Endodermal cell (in vitro differentiated cells): ENCODE data around the gene RBM8A. TPM values are rescaled to one million over a fixed set of nuclear protein-coding genes. Genes with fewer than 3 reads are reported as not detected.
A peak's percentile ranks its signal among the peaks of the same experiment; 100 is the strongest.

ENCODE experiments used
- DNase-seq: peaks from one replicate; pipeline ENCODE4 v3.0.0-alpha.2; 2017
- H3K27ac ChIP-seq: 2 replicates; pipeline ENCODE4 v1.5.1; 2013; ENCODE audit warnings: mild to moderate bottlenecking, low read depth, low read length, moderate library complexity
- H3K27me3 ChIP-seq: 2 replicates; pipeline ENCODE4 v1.6.1; 2013; ENCODE audit warnings: mild to moderate bottlenecking, low read length, moderate library complexity; ENCODE audit not compliant: insufficient read depth, control insufficient read depth, poor library complexity, severe bottlenecking
- H3K36me3 ChIP-seq: 2 replicates; pipeline ENCODE4 v1.7.0; 2013; ENCODE audit warnings: mild to moderate bottlenecking, low read length, moderate library complexity; ENCODE audit not compliant: control insufficient read depth, insufficient read depth
- H3K4me1 ChIP-seq: one replicate; pipeline ENCODE4 v1.7.0; 2013; ENCODE audit warnings: low read length; ENCODE audit not compliant: control insufficient read depth, insufficient read depth
- H3K4me3 ChIP-seq: 2 replicates; pipeline ENCODE4 v1.5.1; 2013; ENCODE audit warnings: mild to moderate bottlenecking, low read length, moderate library complexity
- H3K9ac ChIP-seq: 2 replicates; pipeline ENCODE4 v1.6.1; 2013; ENCODE audit warnings: mild to moderate bottlenecking, low read length, moderate library complexity; ENCODE audit not compliant: poor library complexity, severe bottlenecking; ENCODE audit errors: extremely low read depth
- H3K9me3 ChIP-seq: 2 replicates; pipeline ENCODE4 v1.6.1; 2013; ENCODE audit warnings: mild to moderate bottlenecking, low read length, moderate library complexity; ENCODE audit not compliant: control insufficient read depth
- H3K27ac Mint-ChIP-seq: 2 replicates; pipeline ENCODE4 v1.8.0; 2020; ENCODE audit warnings: mixed read lengths
- H3K27me3 Mint-ChIP-seq: 2 replicates; pipeline ENCODE4 v1.8.0; 2021; ENCODE audit warnings: mild to moderate bottlenecking, mixed read lengths; ENCODE audit not compliant: insufficient read depth
- H3K36me3 Mint-ChIP-seq: 2 replicates; pipeline ENCODE4 v1.8.0; 2020; ENCODE audit warnings: low read depth, mixed read lengths
- H3K4me1 Mint-ChIP-seq: 2 replicates; pipeline ENCODE4 v1.8.0; 2020; ENCODE audit warnings: mixed read lengths
- H3K4me3 Mint-ChIP-seq: 2 replicates; pipeline ENCODE4 v1.8.0; 2020; ENCODE audit warnings: mild to moderate bottlenecking, moderate library complexity, mixed read lengths
- H3K9me3 Mint-ChIP-seq: 2 replicates; pipeline ENCODE4 v1.8.0; 2020; ENCODE audit warnings: mild to moderate bottlenecking, mixed read lengths
- WGBS, 2 experiments: methylation state at CpG; one replicate each; pipeline versions ENCODE4 v1.1.5 to v1.1.7; 2013; ENCODE audit warnings: missing lambda C conversion rate in 2 of 2, mixed read lengths in 1 of 2; ENCODE audit not compliant: insufficient coverage in 1 of 2, insufficient read length in 1 of 2; 5-methylcytosine and 5-hydroxymethylcytosine counted together
- total RNA-seq, 2 donors: library from RNA; stranded (reverse); fragmentation: NEBNext Ultra II Directional in 1 of 2; extraction: Animal tissue kit (Norgen Biotek cat#: 25700) in 1 of 2; gene quantifications; 2 replicates in 1 of 2; 3 replicates in 1 of 2; pipeline ENCODE4 v1.2.1, GENCODE V29; 2021
- TF ChIP-seq, protein P1 (sequence below): fragments of 200-600 bp; sonication (generic); conservative IDR thresholded peaks from 2 replicates; pipeline ENCODE4 v1.5.0; 2021; ENCODE audit warnings: antibody characterized with exemption, mild to moderate bottlenecking

The RBM8A gene
- total RNA-seq, 2 donors from 2014 or later = 299 to 314 TPM

DNA sequence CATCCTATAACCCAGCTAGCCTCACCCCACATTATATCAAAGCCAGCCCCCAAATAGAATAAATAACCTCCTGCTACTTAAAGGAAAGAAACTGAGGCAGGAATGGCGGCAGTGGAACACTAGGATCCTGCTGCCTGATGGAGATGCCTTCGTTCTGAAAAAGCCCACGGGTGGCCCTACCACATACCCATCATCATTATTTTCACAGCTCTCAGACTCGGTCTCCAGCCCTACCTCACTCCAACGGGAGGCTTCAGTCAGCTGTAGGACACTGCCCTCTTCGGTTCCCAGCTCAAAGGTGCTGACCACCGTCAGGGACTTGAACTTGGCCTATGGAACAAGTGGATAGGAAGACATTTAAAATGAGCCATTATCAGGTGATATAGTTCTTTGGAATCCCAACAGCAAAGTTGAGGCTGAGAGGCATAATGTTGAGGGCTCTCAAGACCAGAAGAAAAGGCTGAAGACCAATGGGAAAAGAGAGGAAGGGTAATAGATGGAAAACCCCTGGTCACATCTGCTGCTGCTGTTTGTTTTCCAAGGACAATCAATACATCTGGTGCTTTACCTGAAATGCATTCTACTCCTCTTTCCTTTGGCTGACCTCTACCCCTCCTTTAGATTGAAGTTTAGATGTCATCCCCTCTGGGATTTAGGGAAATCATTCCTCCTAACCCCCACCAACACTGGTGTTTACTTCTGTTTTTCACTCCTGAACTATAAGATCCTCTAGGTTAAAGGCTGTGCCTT, 33.8 kb downstream of the RBM8A start:
- Histone ChIP-seq H3K27ac (no peak overlapping the region), H3K4me1 (peaks cover 4% of the 10 kb centered on the region), H3K9ac (no peak overlapping the region), H3K4me3 (no peak overlapping the region), H3K27me3 (no peaks in the 10 kb centered on the region), H3K36me3 (no peaks in the 10 kb centered on the region), H3K9me3 (no peaks in the 10 kb centered on the region)
- peaks cover 29% of the 10 kb centered on the region for H3K27me3 Mint-ChIP-seq
- no peaks in the 10 kb centered on the region for H3K36me3 Mint-ChIP-seq
- 85 to 96% methylated on average over 5 to 7 of the region's 7 CpGs for WGBS, 2 experiments
- H3K9me3 Mint-ChIP-seq = no peaks in the 10 kb centered on the region
- no peak for DNase-seq
- no peak overlapping the region for H3K27ac Mint-ChIP-seq
- H3K4me3 Mint-ChIP-seq = no peak overlapping the region
- H3K4me1 Mint-ChIP-seq = peaks cover 21% of the 10 kb centered on the region
- TF ChIP-seq, protein P1, sequence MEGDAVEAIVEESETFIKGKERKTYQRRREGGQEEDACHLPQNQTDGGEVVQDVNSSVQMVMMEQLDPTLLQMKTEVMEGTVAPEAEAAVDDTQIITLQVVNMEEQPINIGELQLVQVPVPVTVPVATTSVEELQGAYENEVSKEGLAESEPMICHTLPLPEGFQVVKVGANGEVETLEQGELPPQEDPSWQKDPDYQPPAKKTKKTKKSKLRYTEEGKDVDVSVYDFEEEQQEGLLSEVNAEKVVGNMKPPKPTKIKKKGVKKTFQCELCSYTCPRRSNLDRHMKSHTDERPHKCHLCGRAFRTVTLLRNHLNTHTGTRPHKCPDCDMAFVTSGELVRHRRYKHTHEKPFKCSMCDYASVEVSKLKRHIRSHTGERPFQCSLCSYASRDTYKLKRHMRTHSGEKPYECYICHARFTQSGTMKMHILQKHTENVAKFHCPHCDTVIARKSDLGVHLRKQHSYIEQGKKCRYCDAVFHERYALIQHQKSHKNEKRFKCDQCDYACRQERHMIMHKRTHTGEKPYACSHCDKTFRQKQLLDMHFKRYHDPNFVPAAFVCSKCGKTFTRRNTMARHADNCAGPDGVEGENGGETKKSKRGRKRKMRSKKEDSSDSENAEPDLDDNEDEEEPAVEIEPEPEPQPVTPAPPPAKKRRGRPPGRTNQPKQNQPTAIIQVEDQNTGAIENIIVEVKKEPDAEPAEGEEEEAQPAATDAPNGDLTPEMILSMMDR = no peak

DNA sequence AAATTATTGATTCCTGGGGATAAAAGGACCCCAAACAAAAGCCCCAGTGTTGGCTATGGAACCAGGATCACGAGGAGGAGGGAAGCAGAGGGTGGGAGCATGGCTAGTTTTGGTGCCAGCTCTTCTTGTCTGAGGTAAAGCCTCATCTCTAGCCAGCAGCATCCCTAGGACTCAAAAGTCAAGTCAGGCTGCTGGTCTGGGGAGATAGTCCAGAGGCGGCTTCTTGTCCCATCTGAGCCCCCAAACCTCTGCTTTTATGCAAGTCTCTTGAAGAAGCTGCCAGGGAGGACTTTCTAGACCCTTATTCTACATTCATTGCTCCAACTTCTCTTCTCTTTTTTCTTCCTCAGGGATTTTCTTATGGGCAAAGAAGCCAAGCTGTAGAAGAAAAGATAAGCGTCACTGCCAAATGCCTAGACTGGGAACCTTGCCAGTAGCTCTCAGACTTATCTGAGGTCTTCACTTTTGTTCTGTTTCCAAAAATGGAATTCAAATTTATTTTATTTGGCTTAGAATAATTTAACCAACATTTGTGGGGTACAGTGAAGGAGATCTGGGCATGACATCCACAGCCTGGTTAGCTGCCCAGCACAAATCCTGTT, 34.7 kb downstream of the RBM8A start:
- peaks cover 29% of the 10 kb centered on the region for H3K27me3 Mint-ChIP-seq

DNA sequence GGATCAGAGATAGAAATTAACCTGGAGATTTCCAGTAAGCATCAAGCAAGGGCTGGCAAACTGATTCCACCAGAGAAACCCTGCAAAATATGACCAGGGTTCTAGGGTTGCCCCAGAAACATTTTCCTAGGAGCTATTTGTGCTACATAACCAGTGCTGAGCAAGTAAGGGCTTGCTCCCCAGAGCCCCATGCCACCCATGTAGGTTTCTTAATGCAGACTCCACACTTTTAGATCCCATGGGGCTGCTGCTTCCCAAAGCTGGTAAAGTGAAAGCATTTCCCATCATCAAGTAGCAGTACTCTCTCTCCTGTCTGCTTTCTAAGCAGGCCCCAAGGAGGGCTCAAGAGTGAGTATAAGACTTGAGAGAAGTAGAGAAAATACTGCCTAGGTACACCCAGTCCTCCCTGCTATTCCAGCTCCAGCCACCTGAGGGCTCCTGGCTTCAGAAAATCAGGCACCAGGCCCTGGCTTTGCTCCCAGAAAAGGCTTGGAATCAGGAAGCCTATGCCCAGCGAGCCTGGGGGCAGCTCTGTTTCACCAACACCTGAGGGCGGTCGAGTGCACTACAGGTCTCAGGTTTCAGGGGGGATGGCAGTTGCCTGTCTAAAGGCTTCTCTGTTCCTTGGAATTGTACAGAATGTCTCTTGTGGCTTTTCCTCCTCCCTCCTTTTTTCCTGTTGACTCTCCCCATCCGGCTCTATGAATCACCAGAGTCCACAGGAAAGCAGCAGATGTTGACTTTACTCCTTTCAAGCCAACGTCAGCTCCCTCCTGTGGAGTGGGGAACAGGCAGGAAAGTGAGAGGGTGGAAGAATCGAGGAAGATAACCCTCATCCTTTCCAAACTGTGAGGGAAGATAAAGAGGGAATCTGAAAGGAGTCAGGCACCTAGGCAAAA, 35.4 kb downstream of the RBM8A start:
- Mint-ChIP-seq H3K4me1 (peaks cover 32% of the 10 kb centered on the region), H3K4me3 (peak overlapping the region; percentile 43), H3K36me3 (no peaks in the 10 kb centered on the region), H3K9me3 (no peaks in the 10 kb centered on the region), H3K27ac (peak overlapping the region; percentile 86), H3K27me3 (peaks cover 22% of the 10 kb centered on the region)
- 0 to 6% methylated on average over 3 to 6 of the region's 6 CpGs for WGBS, 2 experiments
- Histone ChIP-seq H3K36me3 (no peaks in the 10 kb centered on the region), H3K27ac (no peak overlapping the region), H3K4me3 (peak overlapping the region; percentile 69), H3K9me3 (no peaks in the 10 kb centered on the region), H3K9ac (no peak overlapping the region), H3K4me1 (peaks cover 4% of the 10 kb centered on the region), H3K27me3 (no peaks in the 10 kb centered on the region)
- peak; percentile 99 for DNase-seq
- TF ChIP-seq, protein P1 = peak; percentile 98

More for the DNA sequence above, 34.7 kb downstream of the RBM8A start:
- peak overlapping the region; percentile 69 for H3K4me3 ChIP-seq
- Mint-ChIP-seq H3K36me3 (no peaks in the 10 kb centered on the region), H3K4me1 (peaks cover 26% of the 10 kb centered on the region), H3K9me3 (no peaks in the 10 kb centered on the region), H3K27ac (peak overlapping the region; percentile 86), H3K4me3 (peak overlapping the region; percentile 43)
- H3K9ac ChIP-seq = no peak overlapping the region
- WGBS, 2 experiments = 78 to 88% methylated on average over 3 of the region's 3 CpGs
- H3K27me3 ChIP-seq = no peaks in the 10 kb centered on the region
- DNase-seq = no peak
- peaks cover 4% of the 10 kb centered on the region for H3K4me1 ChIP-seq
- no peaks in the 10 kb centered on the region for H3K36me3 ChIP-seq
- TF ChIP-seq, protein P1 = no peak
- no peaks in the 10 kb centered on the region for H3K9me3 ChIP-seq
- no peak overlapping the region for H3K27ac ChIP-seq
